ENCODE data around the gene KCNQ1.

DNA sequence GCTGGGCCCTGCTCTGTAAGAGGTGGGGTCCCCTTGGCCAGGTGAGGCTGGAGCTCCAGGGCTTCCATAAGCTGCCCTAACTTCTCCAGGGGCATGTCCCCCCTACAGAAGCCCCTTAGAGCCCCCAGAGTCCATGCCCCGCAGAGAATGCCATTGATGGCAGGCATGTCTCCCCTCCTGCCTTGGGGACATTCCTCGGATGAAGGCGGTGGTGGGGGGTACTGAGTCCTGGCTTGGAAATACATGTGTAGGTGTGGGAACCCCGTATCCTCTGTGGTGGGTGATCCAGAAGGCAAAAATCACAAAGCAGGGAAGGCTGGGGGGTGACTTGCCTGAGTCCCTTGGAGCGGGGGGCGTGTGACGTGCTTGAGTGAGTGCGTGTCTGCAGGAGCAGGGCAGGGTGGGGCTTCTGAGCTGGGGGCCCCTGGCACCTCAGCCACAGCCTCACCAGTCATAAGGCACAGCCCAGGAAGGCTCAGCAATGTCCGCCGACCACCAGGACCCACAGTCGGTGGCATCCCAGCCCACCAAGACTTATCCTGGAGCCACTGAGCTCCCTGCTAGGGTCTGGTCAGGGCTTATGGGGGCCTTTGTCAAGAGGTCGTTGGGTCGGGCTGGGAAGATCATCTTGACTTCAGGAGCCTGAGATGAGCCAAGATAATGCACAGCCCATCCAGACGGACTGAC is 324.7 kb downstream of the KCNQ1 start:
- no peak for TF ChIP-seq EZH2 (IDR thresholded peaks at IDR 0.05; ENCODE audit: insufficient read depth, poor library complexity, severe bottlenecking)
- no peak for TF ChIP-seq EZH2phosphoT487 (IDR thresholded peaks at IDR 0.05; ENCODE audit: insufficient read depth, low read depth)
